ENCODE measurements around the gene VPS45. TPM values are rescaled to one million over a fixed set of nuclear protein-coding genes. Genes with fewer than 3 reads are reported as not detected.
"Not testable (repeated sequence)": the region's sequence is repeated elsewhere in the genome, so short reads cannot be mapped to it uniquely, and the experiment has no call there.

VPS45 gene
- total RNA-seq (2014; rRNA removed; shearing (Covaris generic)) = 8.7 and 10.5 TPM in 2 replicates

- peak; percentile 86 for DNase-seq (ENCODE audit: low spot score)
Observed at GRCh38 chr1:150067184-150068108, at the start of gene VPS45. TSS of gene VPS45 (plus strand) at chr1:150067776. CDS start at chr1:150067858, 82 bp downstream.

- no peak for DNase-seq (ENCODE audit: low spot score)
Observed at GRCh38 chr1:150018165-150018564, 49.4 kb upstream of the VPS45 start.

GRCh38 chr1:150020711-150021110 lies 46.9 kb upstream of the VPS45 start:
- DNase-seq (ENCODE audit: low spot score) = no peak

GRCh38 chr1:150021191-150021694 lies 46.3 kb upstream of the VPS45 start:
- peak; percentile 79 for DNase-seq (ENCODE audit: low spot score)

- no peak for DNase-seq (ENCODE audit: low spot score)
Observed at GRCh38 chr1:150022357-150022756, 45.2 kb upstream of the VPS45 start.

GRCh38 chr1:150024156-150024555 lies 43.4 kb upstream of the VPS45 start:
- no peak for DNase-seq (ENCODE audit: low spot score)

GRCh38 chr1:150028322-150028721 lies 39.3 kb upstream of the VPS45 start:
- DNase-seq (ENCODE audit: low spot score) = no peak

- no peak for DNase-seq (ENCODE audit: low spot score)
Observed at GRCh38 chr1:150034336-150034735, 33.2 kb upstream of the VPS45 start.

- no peak for DNase-seq (ENCODE audit: low spot score)
Observed at GRCh38 chr1:150049926-150050325, 17.6 kb upstream of the VPS45 start.

GRCh38 chr1:150051089-150051373 lies 16.5 kb upstream of the VPS45 start:
- DNase-seq (ENCODE audit: low spot score) = no peak

GRCh38 chr1:150051905-150052412 lies 15.6 kb upstream of the VPS45 start:
- DNase-seq (ENCODE audit: low spot score) = not testable (repeated sequence)

GRCh38 chr1:150053926-150054325 lies 13.7 kb upstream of the VPS45 start:
- DNase-seq (ENCODE audit: low spot score) = no peak

- not testable (repeated sequence) for DNase-seq (ENCODE audit: low spot score)
Observed at GRCh38 chr1:150055507-150055906, 12.1 kb upstream of the VPS45 start.

GRCh38 chr1:150056407-150056806 lies 11.2 kb upstream of the VPS45 start:
- no peak for DNase-seq (ENCODE audit: low spot score)

- DNase-seq (ENCODE audit: low spot score) = no peak
Observed at GRCh38 chr1:150060260-150060659, 7.3 kb upstream of the VPS45 start.

- DNase-seq (ENCODE audit: low spot score) = no peak
Observed at GRCh38 chr1:150061632-150062101, 5.9 kb upstream of the VPS45 start.

- DNase-seq (ENCODE audit: low spot score) = no peak
Observed at GRCh38 chr1:150062113-150062512, 5.5 kb upstream of the VPS45 start.

- no peak for DNase-seq (ENCODE audit: low spot score)
Observed at GRCh38 chr1:150065184-150065871, 2.2 kb upstream of the VPS45 start.

- no peak for DNase-seq (ENCODE audit: low spot score)
Observed at GRCh38 chr1:150066328-150066727, 1.2 kb upstream of the VPS45 start.

- peak; percentile 57 for DNase-seq (ENCODE audit: low spot score)
Observed at GRCh38 chr1:150066838-150067183, 765 bp upstream of the VPS45 start.

GRCh38 chr1:150068109-150068435 lies 496 bp downstream of the VPS45 start:
- no peak for DNase-seq (ENCODE audit: low spot score)

GRCh38 chr1:150069923-150070322 lies 2.3 kb downstream of the VPS45 start:
- no peak for DNase-seq (ENCODE audit: low spot score)

- peak; percentile 18 for DNase-seq (ENCODE audit: low spot score)
Observed at GRCh38 chr1:150072959-150073358, 5.4 kb downstream of the VPS45 start.
